HEK293 (cell line): ENCODE measurements around the gene CORO2B.
A peak's percentile ranks its signal among the peaks of the same experiment; 100 is the strongest.

ENCODE experiments used
- BCL11B ChIP-seq: fragments of 450-650 bp; formaldehyde crosslinking; IDR thresholded peaks from 2 replicates; pipeline ENCODE4 v1.5.1; 2016; ENCODE audit warnings: low read depth, missing biosample characterization, missing genetic modification characterization
- HOXA7 ChIP-seq: sonication (generic); formaldehyde crosslinking; IDR thresholded peaks from 2 replicates; pipeline ENCODE4 v1.8.1; 2022; ENCODE audit warnings: missing genetic modification reagents, borderline replicate concordance
- KLF1 ChIP-seq: fragments of 450-650 bp; formaldehyde crosslinking; IDR thresholded peaks from 2 replicates; pipeline ENCODE4 v1.5.1; 2016; ENCODE audit warnings: missing biosample characterization, missing genetic modification characterization
- KLF17 ChIP-seq: fragments of 450-650 bp; formaldehyde crosslinking; IDR thresholded peaks from 2 replicates; pipeline ENCODE4 v1.5.1; 2016; ENCODE audit warnings: missing biosample characterization, missing genetic modification characterization
- PRDM6 ChIP-seq: fragments of 450-650 bp; formaldehyde crosslinking; IDR thresholded peaks from 2 replicates; pipeline ENCODE4 v1.5.1; 2017; ENCODE audit warnings: missing biosample characterization, missing genetic modification characterization
- YY1 ChIP-seq: fragments of 450-650 bp; formaldehyde crosslinking; IDR thresholded peaks from 2 replicates; pipeline ENCODE4 v1.5.1; 2018; ENCODE audit warnings: missing biosample characterization, missing genetic modification characterization
- ZBTB11 ChIP-seq: fragments of 450-650 bp; formaldehyde crosslinking; conservative IDR thresholded peaks from 2 replicates; pipeline ENCODE4 v1.5.1; 2016; ENCODE audit warnings: low read depth, missing biosample characterization, missing genetic modification characterization
- ZBTB21 ChIP-seq: fragments of 450-650 bp; formaldehyde crosslinking; IDR thresholded peaks from 2 replicates; pipeline ENCODE4 v1.5.1; 2017; ENCODE audit warnings: missing biosample characterization, missing genetic modification characterization
- ZFP3 ChIP-seq: fragments of 450-650 bp; formaldehyde crosslinking; IDR thresholded peaks from 2 replicates; pipeline ENCODE4 v1.5.1; 2016; ENCODE audit warnings: low read depth, missing biosample characterization, missing genetic modification characterization
- ZFP37 ChIP-seq: fragments of 450-650 bp; formaldehyde crosslinking; IDR thresholded peaks from 2 replicates; pipeline ENCODE4 v1.5.1; 2016; ENCODE audit warnings: missing biosample characterization, missing genetic modification characterization
- ZNF18 ChIP-seq: fragments of 450-650 bp; formaldehyde crosslinking; IDR thresholded peaks from 2 replicates; pipeline ENCODE4 v1.5.1; 2016; ENCODE audit warnings: missing biosample characterization, missing genetic modification characterization
- ZNF184 ChIP-seq: fragments of 450-650 bp; IDR thresholded peaks from 2 replicates; pipeline ENCODE4 v1.5.1; 2018; ENCODE audit warnings: missing biosample characterization, mild to moderate bottlenecking, missing genetic modification characterization
- ZNF24 ChIP-seq: fragments of 450-650 bp; formaldehyde crosslinking; IDR thresholded peaks from 2 replicates; pipeline ENCODE4 v1.5.1; 2016; ENCODE audit warnings: missing biosample characterization, missing genetic modification characterization
- ZNF280D ChIP-seq: fragments of 450-650 bp; formaldehyde crosslinking; IDR thresholded peaks from 2 replicates; pipeline ENCODE4 v1.5.1; 2016; ENCODE audit warnings: missing biosample characterization, missing genetic modification characterization
- ZNF292 ChIP-seq: fragments of 450-650 bp; formaldehyde crosslinking; IDR thresholded peaks from 2 replicates; pipeline ENCODE4 v1.5.1; 2016; ENCODE audit warnings: low read depth, missing biosample characterization, missing genetic modification characterization, borderline replicate concordance
- ZNF48 ChIP-seq: fragments of 450-650 bp; formaldehyde crosslinking; IDR thresholded peaks from 2 replicates; pipeline ENCODE4 v1.5.1; 2016; ENCODE audit warnings: missing biosample characterization, missing genetic modification characterization
- ZNF558 ChIP-seq: fragments of 450-650 bp; formaldehyde crosslinking; IDR thresholded peaks from 2 replicates; pipeline ENCODE4 v1.5.1; 2016; ENCODE audit warnings: missing biosample characterization, missing genetic modification characterization
- ZNF600 ChIP-seq: fragments of 450-650 bp; formaldehyde crosslinking; IDR thresholded peaks from 2 replicates; pipeline ENCODE4 v1.5.1; 2016; ENCODE audit warnings: missing biosample characterization, missing genetic modification characterization
- ZNF629 ChIP-seq: fragments of 450-650 bp; formaldehyde crosslinking; IDR thresholded peaks from 2 replicates; pipeline ENCODE4 v1.5.1; 2017; ENCODE audit warnings: missing biosample characterization, missing genetic modification characterization
- ZNF660 ChIP-seq: fragments of 450-650 bp; IDR thresholded peaks from 2 replicates; pipeline ENCODE4 v1.5.1; 2018; ENCODE audit warnings: missing biosample characterization, mild to moderate bottlenecking, missing genetic modification characterization
- ZNF677 ChIP-seq: fragments of 450-650 bp; IDR thresholded peaks from 2 replicates; pipeline ENCODE4 v1.5.0; 2018; ENCODE audit warnings: missing biosample characterization, mild to moderate bottlenecking, missing genetic modification characterization, moderate library complexity
- ZNF704 ChIP-seq: fragments of 450-650 bp; formaldehyde crosslinking; IDR thresholded peaks from 2 replicates; pipeline ENCODE4 v1.5.1; 2016; ENCODE audit warnings: missing biosample characterization, missing genetic modification characterization
- ZNF747 ChIP-seq: fragments of 450-650 bp; formaldehyde crosslinking; IDR thresholded peaks from 2 replicates; pipeline ENCODE4 v1.5.1; 2016; ENCODE audit warnings: missing biosample characterization, missing genetic modification characterization
- ZNF792 ChIP-seq: fragments of 450-650 bp; formaldehyde crosslinking; IDR thresholded peaks from 2 replicates; pipeline ENCODE4 v1.5.1; 2016; ENCODE audit warnings: missing biosample characterization, missing genetic modification characterization
- ZSCAN5A ChIP-seq: fragments of 450-650 bp; formaldehyde crosslinking; IDR thresholded peaks from 2 replicates; pipeline ENCODE4 v1.5.1; 2016; ENCODE audit warnings: missing biosample characterization, missing genetic modification characterization

The CORO2B gene

GRCh38 chr15:68559345-68560310 lies 19.2 kb upstream of the CORO2B start (continued):
- peak; percentile 76 for TF ChIP-seq ZBTB11 (tag by site-specific recombination)
- TF ChIP-seq ZNF18 (tag by site-specific recombination): no peak
- peak; percentile 80 for TF ChIP-seq ZBTB21 (tag by site-specific recombination)
- TF ChIP-seq ZNF280D: peak; percentile 56; the same call in 1 of the 2 replicates
- no peak for TF ChIP-seq PRDM6 (tag by site-specific recombination)
- no peak for TF ChIP-seq ZFP3 (tag by site-specific recombination)
- TF ChIP-seq HOXA7 (CRISPR knock-in tag): no peak
- TF ChIP-seq ZNF792 (tag by site-specific recombination): no peak; the same call in 1 of the 2 replicates
- TF ChIP-seq KLF17 (tag by site-specific recombination): peak; percentile 83
- TF ChIP-seq ZNF24 (tag by site-specific recombination): peak; percentile 84
- no peak; the same call in 1 of the 2 replicates for TF ChIP-seq YY1 (tag by site-specific recombination)
- peak; percentile 90 for TF ChIP-seq ZNF629 (tag by site-specific recombination)
- TF ChIP-seq ZNF677 (tag by site-specific recombination): no peak
- no peak for TF ChIP-seq BCL11B (tag by site-specific recombination)
- TF ChIP-seq ZNF704 (tag by site-specific recombination): no peak
- no peak for TF ChIP-seq ZNF747
- no peak for TF ChIP-seq ZNF292 (tag by site-specific recombination)
- no peak; the same call in 1 of the 2 replicates for TF ChIP-seq ZNF184 (tag by site-specific recombination)
- TF ChIP-seq KLF1 (tag by site-specific recombination): no peak
- peak; percentile 99 for TF ChIP-seq ZNF600 (tag by site-specific recombination)
- TF ChIP-seq ZNF660 (tag by site-specific recombination): peak; percentile 94
- peak; percentile 100 for TF ChIP-seq ZFP37
- peak; percentile 46; the same call in 1 of the 2 replicates for TF ChIP-seq ZNF558 (tag by site-specific recombination)
- TF ChIP-seq ZNF48 (tag by site-specific recombination): no peak
- TF ChIP-seq ZSCAN5A (tag by site-specific recombination): no peak
